Stimulated activated CD8-positive, alpha-beta memory T cell treated with anti-CD3 and anti-CD28 coated beads, Interleukin-4, amount 100 ng/mL, for 4 hours (primary cell): ENCODE measurements around the gene CD3D.
A peak's percentile ranks its signal among the peaks of the same experiment; 100 is the strongest.
"Not testable (repeated sequence)": the region's sequence is repeated elsewhere in the genome, so short reads cannot be mapped to it uniquely, and the experiment has no call there.

ENCODE experiments used
- DNase-seq, 2 donors: peaks; one replicate each; pipeline ENCODE4 v3.0.0-alpha.2; 2020; ENCODE audit warnings: low read depth in 2 of 2, low spot score in 1 of 2

CD3D gene

DNA sequence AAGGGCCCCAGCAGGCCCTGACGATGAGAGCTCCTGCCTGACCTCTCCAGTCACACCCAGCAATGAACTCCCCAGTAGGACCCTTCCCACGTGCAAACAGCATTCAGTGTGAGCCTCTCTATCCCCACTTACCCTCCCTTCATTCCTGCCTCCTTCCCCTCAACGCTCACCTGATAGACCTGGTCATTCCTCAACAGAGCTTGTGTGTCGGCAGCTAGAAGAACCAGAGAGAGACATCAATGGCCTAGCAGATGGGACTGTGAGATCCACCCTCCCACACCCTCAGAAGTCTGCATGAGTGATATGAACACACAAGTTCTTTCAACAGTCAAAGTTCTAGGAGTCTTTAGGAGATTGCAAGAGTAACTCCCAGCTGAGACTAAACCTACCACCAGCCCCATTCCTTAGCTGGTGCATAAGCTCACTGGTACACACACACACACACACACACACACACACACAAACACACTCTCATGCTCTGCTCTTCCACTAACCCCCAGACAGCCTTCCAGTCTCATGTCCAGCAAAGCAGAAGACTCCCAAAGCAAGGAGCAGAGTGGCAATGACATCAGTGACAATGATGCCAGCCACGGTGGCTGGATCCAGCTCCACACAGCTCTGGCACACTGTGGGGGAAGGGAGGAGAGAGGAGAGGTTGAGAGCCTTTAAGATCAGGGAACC, 3.1 kb downstream of the CD3D start:
- DNase-seq = no peak

DNA sequence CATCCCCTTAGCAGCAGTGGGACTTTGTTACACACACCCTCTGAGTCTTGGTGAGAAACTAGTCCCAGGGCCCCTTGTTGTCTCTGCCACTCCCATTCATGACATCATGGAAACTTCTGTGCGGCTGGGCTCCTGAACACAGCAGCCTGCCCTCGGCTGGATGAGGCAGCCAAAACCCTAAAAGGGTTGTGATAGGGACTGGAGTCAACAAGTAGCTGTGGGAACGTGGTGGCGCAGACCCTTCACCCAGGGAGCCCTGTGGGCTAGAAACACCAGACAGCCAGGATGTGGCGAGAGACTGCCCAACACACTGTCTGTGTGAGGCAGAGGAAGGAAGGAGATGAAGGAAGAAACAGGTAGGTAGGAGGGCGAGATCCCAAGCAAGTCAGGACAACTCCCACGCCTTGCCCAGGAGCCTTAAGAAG, 3.9 kb downstream of the CD3D start:
- peak; percentile 78 to 79 for DNase-seq

GRCh38 chr11:118334745-118335144, 7.8 kb downstream of the CD3D start:
- DNase-seq = no peak

DNA sequence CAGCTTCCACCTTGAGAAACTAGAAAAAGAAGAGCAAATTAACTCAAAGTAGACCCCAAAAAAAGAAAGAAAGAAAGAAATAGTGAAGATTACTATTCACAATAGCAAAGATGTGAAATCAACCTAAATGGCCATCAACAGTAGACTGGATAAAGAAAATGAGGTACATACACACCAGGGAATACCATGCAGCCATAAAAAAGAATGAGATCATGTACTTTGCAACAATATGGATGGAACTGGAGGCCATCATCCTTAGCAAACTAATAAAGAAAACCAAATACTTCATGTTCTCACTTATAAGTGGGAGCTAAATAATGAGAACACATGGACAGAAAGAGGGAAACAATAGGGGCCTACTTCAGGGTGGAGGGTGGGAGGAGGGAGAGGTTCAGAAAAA, 13.8 kb downstream of the CD3D start:
- DNase-seq = no peak

DNA sequence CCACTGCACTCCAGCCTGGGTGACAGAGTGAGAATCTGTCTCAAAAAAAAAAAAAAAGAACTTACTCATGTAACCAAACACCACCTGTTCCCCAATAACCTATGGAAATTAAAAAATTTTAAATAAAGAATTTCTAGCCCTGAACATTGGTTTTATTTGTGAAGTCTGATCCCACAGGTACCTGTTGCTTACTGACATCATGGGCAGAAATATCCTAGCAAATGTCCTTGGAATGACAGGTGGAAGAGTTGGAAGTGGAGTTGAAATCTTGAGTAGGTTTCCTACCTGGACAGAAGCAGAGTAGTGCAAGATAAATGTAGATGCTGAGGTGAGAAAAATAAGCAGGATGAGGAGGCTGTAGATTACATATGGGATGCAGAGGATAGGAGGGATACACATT, 17.2 kb downstream of the CD3D start:
- DNase-seq = no peak

DNA sequence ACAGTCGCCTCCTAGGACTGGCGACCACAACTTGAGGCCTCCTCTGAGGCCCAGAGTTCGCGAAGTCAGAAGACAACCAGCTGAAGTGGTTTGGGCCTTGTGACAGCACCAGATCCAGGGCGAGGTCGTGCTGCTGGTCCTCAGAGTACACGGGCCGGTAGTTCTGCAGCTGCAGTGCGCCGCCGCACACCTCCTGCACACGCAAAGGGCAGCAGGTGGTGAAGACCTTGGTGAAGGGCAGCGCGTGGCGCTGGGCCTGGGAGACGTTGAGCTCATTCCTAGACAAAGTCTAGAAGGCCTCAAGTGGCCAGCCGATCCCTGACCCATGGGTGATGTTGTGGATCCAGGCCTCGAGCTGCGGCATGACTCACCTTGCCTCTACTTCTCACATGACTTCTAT, 19.8 kb downstream of the CD3D start:
- no peak for DNase-seq

DNA sequence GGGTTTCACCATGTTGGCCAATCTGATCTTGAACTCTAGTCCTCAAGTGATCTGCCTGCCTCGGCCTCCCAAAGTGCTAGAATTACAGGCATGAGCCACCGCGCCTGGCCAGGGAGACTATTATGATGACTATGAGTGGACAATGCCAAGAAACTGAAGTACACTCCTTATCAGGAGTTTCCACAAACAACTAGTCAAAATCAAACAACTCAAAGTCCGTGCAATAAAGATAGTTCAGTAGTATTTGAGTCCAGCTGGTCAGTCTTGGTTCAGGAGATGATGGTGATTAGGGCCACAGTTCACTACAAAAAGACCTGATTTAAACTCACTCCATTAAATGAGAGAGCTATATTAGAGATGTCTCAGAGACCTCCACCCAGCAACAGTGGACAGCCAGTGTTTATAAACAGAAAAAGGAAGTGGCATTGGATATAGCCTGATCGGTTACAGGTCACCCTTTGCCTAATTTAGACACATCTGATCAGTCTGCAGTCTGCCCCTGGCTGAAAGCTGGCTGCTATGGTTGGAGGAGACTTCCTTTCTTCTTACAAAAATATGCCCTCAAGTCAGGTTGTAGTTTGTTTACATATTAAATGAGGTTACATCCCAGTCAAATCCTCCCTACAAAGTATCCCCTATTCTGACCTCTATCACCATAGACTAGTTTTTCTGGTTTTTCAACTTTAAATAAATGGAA, 21.0 kb downstream of the CD3D start:
- no peak for DNase-seq

DNA sequence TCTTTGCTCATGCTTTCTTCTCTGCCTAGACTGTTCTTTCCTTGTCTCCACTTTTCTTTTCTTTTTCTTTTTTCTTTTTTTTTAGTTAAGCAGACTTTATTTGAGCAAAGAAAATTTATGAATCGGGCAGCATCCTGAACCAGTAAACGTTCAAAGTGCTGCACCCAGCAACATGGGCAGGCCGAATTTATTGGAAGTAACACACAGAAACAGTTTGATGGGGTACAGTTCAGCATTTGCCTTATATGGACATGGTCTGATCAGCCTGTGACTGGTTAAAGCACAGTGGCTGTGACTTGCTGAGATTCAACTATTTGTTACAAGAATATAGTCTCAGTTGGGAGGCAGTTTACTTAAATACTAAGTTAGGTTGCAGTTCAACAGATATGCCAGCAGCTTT, 22.0 kb downstream of the CD3D start:
- DNase-seq = no peak

DNA sequence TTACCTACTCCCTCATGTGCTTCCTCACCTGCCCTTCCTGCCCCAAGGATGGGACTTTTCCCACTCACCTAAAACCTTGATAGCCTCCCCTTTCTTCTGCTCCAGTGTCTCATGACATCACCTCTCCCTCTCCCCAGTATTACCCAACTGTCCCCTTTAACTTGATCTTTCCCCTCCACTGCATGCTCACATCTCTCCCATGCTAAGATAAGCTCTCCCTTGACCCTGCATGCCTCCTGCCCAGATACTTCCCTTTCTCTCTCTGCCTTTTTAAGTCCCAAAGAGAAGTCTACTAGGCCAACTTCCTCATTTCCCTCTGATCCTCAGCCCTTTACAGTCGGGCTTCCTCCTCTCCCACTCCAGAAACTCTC, 23.2 kb downstream of the CD3D start:
- DNase-seq = no peak

GRCh38 chr11:118318581-118319336, 23.7 kb downstream of the CD3D start:
- no peak for DNase-seq

GRCh38 chr11:118318124-118318523, 24.4 kb downstream of the CD3D start:
- no peak for DNase-seq

DNA sequence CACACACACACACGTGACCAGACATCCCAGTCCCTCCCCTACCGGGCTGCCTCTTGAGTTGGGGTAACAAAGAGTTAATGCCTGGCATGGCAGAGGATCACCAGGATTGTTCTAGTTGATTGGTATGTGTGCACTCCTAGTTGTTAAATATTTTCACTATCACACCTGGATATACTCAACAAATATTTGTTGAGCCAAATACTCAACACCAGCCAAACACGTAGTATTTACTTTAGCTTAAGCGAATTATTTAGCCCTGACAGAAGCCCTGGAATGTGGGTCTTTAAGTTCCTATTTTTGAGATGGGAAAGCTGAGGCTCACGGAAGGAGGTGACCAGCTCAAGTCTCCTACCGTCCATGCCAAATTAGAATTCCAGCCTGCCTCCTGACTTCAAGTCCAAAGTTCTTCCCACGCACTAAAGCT, 27.5 kb downstream of the CD3D start:
- DNase-seq = no peak

DNA sequence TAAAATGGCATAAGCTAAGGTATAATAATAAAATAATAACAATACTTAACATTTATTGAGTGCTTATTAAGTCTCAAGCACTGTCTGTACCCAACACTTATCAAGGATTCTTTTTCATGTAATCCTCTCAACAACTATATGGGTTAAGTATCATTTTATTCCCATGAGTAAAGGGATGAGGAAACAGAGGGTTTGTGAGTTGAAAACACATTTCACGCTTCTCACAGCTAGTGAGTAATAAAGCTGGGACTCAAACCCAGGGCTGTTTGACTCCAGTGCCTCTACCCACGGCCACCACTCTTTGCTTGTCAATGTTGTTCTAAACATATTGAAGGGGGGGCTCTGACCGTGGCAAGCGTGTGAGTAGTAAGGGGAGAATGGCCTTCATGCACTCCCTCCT, 29.3 kb downstream of the CD3D start:
- DNase-seq = no peak

DNA sequence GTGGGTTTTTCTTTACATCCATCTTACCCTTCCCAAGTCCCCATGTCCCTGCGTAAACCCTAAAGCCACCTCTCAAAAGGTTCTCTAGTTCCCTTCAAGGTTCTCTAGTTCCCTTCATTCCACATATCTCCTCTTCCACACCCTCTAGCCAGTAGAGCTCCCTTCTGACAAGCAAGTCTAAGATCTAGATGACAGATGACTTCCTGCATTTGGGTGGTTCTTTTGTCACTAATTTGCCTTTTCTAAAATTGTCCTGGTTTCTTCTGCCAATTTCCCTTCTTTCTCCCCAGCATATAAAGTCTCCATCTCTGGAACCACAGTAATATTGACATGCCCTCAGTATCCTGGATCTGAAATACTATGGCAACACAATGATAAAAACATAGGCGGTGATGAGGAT, 30.2 kb downstream of the CD3D start:
- no peak for DNase-seq

DNA sequence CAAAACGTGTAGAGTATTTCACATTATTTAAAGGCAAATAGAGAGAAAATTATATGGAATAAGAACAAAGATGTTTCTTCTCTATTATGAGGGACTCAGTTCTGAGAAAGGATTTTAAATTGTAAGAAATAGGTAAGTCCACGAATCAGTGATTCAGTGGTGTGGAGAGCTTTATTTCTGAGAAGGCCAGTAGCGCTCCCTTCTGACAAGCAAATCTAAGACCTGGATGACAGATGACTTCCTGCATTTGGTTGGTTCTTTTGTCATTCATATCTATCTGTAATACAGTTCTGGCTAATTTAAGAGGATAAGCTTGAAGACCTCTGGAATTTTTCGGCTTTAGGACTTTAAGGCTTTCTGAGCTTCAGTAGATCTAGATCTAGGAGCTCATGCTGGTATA, 31.0 kb downstream of the CD3D start:
- DNase-seq = no peak

DNA sequence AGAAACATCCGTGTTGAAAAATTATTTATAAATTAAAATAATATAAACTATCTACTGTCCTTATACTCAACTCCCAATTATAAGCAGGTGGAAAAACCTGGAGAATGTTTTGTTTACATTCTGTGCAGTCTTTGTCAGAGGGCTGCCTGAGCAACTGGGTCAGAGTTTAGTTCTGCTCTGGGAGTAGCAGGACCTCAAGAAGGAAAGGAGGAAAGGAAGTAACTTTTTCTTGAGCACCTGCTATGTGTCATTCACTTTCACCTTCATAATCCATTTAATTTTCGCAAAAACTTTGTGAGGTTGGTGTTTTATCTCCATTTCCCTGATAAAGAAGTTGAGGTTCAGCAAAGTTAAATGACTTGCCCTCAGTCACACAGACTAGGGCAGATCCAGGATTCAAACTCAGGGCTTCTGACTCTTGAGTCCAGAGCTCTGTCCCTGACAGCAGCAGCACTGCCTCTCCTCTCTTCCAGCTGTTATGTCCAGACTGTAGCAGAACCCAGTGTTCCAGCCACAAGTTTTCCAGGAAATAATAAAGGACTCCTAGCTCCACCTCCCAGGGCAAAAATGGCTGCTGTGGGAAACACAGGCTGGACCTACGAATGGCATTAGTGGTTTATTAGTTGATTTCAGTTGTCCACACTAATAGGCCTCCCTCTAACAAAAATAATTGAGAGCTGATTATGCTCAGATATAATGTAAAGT, 31.6 kb downstream of the CD3D start:
- no peak for DNase-seq

GRCh38 chr11:118310271-118310670, 32.2 kb downstream of the CD3D start:
- DNase-seq = no peak

DNA sequence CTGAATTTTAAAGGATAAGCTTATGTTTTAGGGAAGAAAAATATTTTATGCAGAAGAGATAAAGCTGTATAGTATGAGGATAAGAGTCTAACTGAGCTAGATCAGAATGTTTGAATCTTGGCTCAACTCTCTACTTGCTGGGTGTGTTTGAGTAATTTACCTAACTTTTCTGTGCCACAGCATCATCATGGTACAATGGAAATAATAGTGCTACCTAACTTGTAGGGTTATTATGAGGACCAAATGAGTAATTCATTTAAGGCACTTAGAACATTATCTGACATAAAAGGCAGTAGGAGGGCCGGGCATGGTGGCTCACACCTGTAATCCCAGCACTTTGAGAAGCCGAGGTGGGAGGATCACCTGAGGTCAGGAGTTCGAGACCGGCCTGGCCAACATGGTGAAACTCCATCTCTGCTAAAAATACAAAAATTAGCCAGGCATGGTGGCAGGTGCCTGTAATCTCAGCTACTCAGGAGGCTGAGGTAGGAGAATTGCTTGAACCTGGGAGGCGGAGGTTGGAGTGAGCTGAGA, 33.4 kb downstream of the CD3D start:
- not testable (repeated sequence) for DNase-seq

DNA sequence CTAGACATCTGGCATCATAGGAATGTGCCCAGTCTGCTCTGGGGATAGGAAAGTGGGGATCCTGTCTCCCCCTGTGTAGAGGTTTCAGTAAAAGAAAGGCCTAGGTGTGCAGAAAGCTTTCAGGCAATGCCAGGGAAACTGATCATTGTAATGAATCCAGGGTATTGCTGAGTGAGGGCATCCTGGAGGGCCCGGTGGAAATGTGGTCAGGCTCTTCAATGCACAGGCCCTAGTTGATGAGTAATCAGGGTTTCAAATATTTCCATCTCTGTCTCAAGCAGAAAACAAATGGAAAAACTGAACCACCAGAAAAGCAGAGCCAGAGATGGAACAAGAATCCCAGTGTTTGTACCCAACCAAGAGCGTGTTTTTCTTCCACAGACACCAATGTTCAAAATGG, 35.9 kb downstream of the CD3D start:
- peak in 1 of 2 donors; percentile 36 for DNase-seq

GRCh38 chr11:118305726-118306125, 36.8 kb downstream of the CD3D start:
- no peak for DNase-seq

GRCh38 chr11:118304568-118305248, 37.8 kb downstream of the CD3D start, which contains the start of gene CD3E:
TSS of gene CD3E (plus strand) at chr11:118304730. CDS start at chr11:118304953, 223 bp downstream.
- DNase-seq = no peak
